Daoy (cell line): ENCODE measurements around the gene PTPRT. TPM values are rescaled to one million over a fixed set of nuclear protein-coding genes. Genes with fewer than 3 reads are reported as not detected.

ENCODE experiments used
- DNase-seq: peaks from one replicate; pipeline ENCODE4 v3.0.0-alpha.2; 2015; ENCODE audit warnings: low read depth
- total RNA-seq: library from RNA; depleted of rRNA; stranded (reverse); fragments of >200 nt; shearing (Covaris generic); gene quantifications from 2 replicates; pipeline ENCODE4 v1.2.3, GENCODE V29; 2014

The PTPRT gene
- total RNA-seq, 1 experiment from 2014 or later = not detected

GRCh38 chr20:42046371-42047085, 1143.2 kb downstream of the PTPRT start:
- no peak for DNase-seq

- no peak for DNase-seq
These were observed 1145.8 kb downstream of the PTPRT start for GRCh38 chr20:42043921-42044320.

- no peak for DNase-seq
These were observed 1148.6 kb downstream of the PTPRT start for GRCh38 chr20:42041000-42041565.

GRCh38 chr20:42027746-42028268, 1161.9 kb downstream of the PTPRT start:
- no peak for DNase-seq

GRCh38 chr20:42026599-42026998, 1163.1 kb downstream of the PTPRT start:
- DNase-seq = no peak

GRCh38 chr20:42024653-42025052, 1165.1 kb downstream of the PTPRT start:
- no peak for DNase-seq
